Suprapubic skin (tissue), 4 donors: ENCODE results near the gene MARF1. TPM values are rescaled to one million over a fixed set of nuclear protein-coding genes. Genes with fewer than 3 reads are reported as not detected.

Experiments
- DNase-seq, 2 donors: peaks; one replicate each; pipeline ENCODE4 v3.0.0-alpha.2; 2019; ENCODE audit warnings: low spot score in 2 of 2
- H3K27ac ChIP-seq: fragments of 200-600 bp; sonication (generic); one replicate; pipeline ENCODE4 v1.5.1; 2019
- H3K27me3 ChIP-seq: fragments of 200-600 bp; sonication (generic); one replicate; pipeline ENCODE4 v1.5.1; 2019
- H3K36me3 ChIP-seq: fragments of 200-600 bp; sonication (generic); one replicate; pipeline ENCODE4 v1.5.1; 2019
- H3K4me1 ChIP-seq: fragments of 200-600 bp; sonication (generic); one replicate; pipeline ENCODE4 v1.5.1; 2019
- H3K4me3 ChIP-seq: fragments of 200-600 bp; sonication (generic); one replicate; pipeline ENCODE4 v1.5.1; 2019; ENCODE audit warnings: mild to moderate bottlenecking
- H3K9me3 ChIP-seq: fragments of 200-600 bp; sonication (generic); one replicate; pipeline ENCODE4 v1.5.1; 2019
- CTCF ChIP-seq, 2 donors: fragments of 200-600 bp in 1 of 2; fragments of 450-650 bp in 1 of 2; sonication (generic) in 1 of 2; IDR thresholded peaks; one replicate each; pipeline ENCODE4 v1.5.1; 2016 to 2019; ENCODE audit warnings: antibody characterized with exemption in 2 of 2, mild to moderate bottlenecking in 1 of 2, moderate library complexity in 1 of 2
- EP300 ChIP-seq: sonication (generic); formaldehyde crosslinking; IDR thresholded peaks from one replicate; pipeline ENCODE4 v1.6.1; 2017; ENCODE audit warnings: antibody characterized with exemption
- POLR2A ChIP-seq, 2 donors: fragments of 450-650 bp; IDR thresholded peaks; one replicate each; pipeline ENCODE4 v1.6.1; 2017; ENCODE audit warnings: antibody characterized with exemption in 2 of 2, mild to moderate bottlenecking in 2 of 2, moderate library complexity in 2 of 2
- POLR2AphosphoS5 ChIP-seq, 3 donors: sonication (generic); formaldehyde crosslinking; IDR thresholded peaks; one replicate each; pipeline ENCODE4 v1.6.1; 2017; ENCODE audit warnings: antibody characterized with exemption in 3 of 3
- WGBS: methylation state at CpG from one replicate; pipeline ENCODE4 v1.1.5; 2018; 5-methylcytosine and 5-hydroxymethylcytosine counted together
- total RNA-seq, 4 donors: library from RNA; depleted of rRNA; stranded (reverse); fragments of >200 nt; gene quantifications; one replicate each; pipeline ENCODE4 v1.1.0, GENCODE V29; 2016

Gene MARF1
- total RNA-seq, 4 donors from 2014 or later: 36.2 to 117 (median 44.2) TPM

- H3K4me3 ChIP-seq: no peak overlapping the region
- H3K4me1 ChIP-seq: peaks cover 5% of the 10 kb centered on the region
- DNase-seq: no peak
- TF ChIP-seq CTCF (IDR thresholded peaks at IDR 0.05): no peak
- no peak for TF ChIP-seq EP300
- no peak for TF ChIP-seq POLR2A (IDR thresholded peaks at IDR 0.05)
- no peak for TF ChIP-seq POLR2AphosphoS5 (IDR thresholded peaks at IDR 0.05)
- H3K36me3 ChIP-seq: peaks cover 58% of the 10 kb centered on the region
- no peaks in the 10 kb centered on the region for H3K9me3 ChIP-seq
- WGBS: 91% methylated on average over 2 of the region's 2 CpGs
- no peaks in the 10 kb centered on the region for H3K27me3 ChIP-seq
- no peak overlapping the region for H3K27ac ChIP-seq
Observed at GRCh38 chr16:15686287-15686686, 43.3 kb upstream of the MARF1 start.

GRCh38 chr16:15682105-15682570 is 39.2 kb upstream of the MARF1 start:
- no peak overlapping the region for H3K27ac ChIP-seq
- WGBS: 40% methylated on average over 7 of the region's 7 CpGs
- H3K9me3 ChIP-seq: no peaks in the 10 kb centered on the region
- H3K27me3 ChIP-seq: no peaks in the 10 kb centered on the region
- no peak overlapping the region for H3K4me3 ChIP-seq
- peaks cover 56% of the 10 kb centered on the region for H3K36me3 ChIP-seq
- peaks cover 5% of the 10 kb centered on the region for H3K4me1 ChIP-seq
- TF ChIP-seq EP300: no peak
- no peak for TF ChIP-seq POLR2A (IDR thresholded peaks at IDR 0.05)
- no peak for TF ChIP-seq POLR2AphosphoS5 (IDR thresholded peaks at IDR 0.05)
- peak; percentile 24 to 70 for TF ChIP-seq CTCF (IDR thresholded peaks at IDR 0.05)
- no peak for DNase-seq

- 90% methylated on average over 5 of the region's 5 CpGs for WGBS
- TF ChIP-seq EP300 (no peak), CTCF (IDR thresholded peaks at IDR 0.05) (no peak), POLR2AphosphoS5 (IDR thresholded peaks at IDR 0.05) (no peak), POLR2A (IDR thresholded peaks at IDR 0.05) (no peak)
- Histone ChIP-seq H3K9me3 (no peaks in the 10 kb centered on the region), H3K36me3 (peaks cover 33% of the 10 kb centered on the region), H3K4me3 (no peak overlapping the region), H3K4me1 (peaks cover 43% of the 10 kb centered on the region), H3K27me3 (no peaks in the 10 kb centered on the region), H3K27ac (no peak overlapping the region)
- DNase-seq: no peak
Observed at GRCh38 chr16:15677447-15677846, 34.5 kb upstream of the MARF1 start.

GRCh38 chr16:15676506-15676905 is 33.6 kb upstream of the MARF1 start:
- Histone ChIP-seq H3K9me3 (no peaks in the 10 kb centered on the region), H3K27ac (no peak overlapping the region), H3K27me3 (no peaks in the 10 kb centered on the region), H3K4me1 (peaks cover 48% of the 10 kb centered on the region), H3K36me3 (peaks cover 33% of the 10 kb centered on the region), H3K4me3 (no peak overlapping the region)
- no peak for DNase-seq
- WGBS: 82% methylated on average over 10 of the region's 10 CpGs
- TF ChIP-seq POLR2AphosphoS5 (IDR thresholded peaks at IDR 0.05) (no peak), CTCF (IDR thresholded peaks at IDR 0.05) (no peak), EP300 (no peak), POLR2A (IDR thresholded peaks at IDR 0.05) (no peak)

GRCh38 chr16:15674571-15674970 is 31.6 kb upstream of the MARF1 start:
- Histone ChIP-seq H3K36me3 (peaks cover 25% of the 10 kb centered on the region), H3K27me3 (no peaks in the 10 kb centered on the region), H3K9me3 (no peaks in the 10 kb centered on the region), H3K4me3 (no peak overlapping the region), H3K4me1 (peaks cover 59% of the 10 kb centered on the region), H3K27ac (peak overlapping the region; percentile 34)
- TF ChIP-seq EP300: no peak
- TF ChIP-seq CTCF (IDR thresholded peaks at IDR 0.05): no peak
- no peak for TF ChIP-seq POLR2A (IDR thresholded peaks at IDR 0.05)
- no peak for TF ChIP-seq POLR2AphosphoS5 (IDR thresholded peaks at IDR 0.05)
- DNase-seq: no peak
- WGBS: 95% methylated on average over 7 of the region's 7 CpGs
